NCI-H2171 (cell line): ENCODE results near the gene HOXD9.

ENCODE experiments used
- DNase-seq: peaks from one replicate; lab custom pipeline; 2025; lab: John Stamatoyannopoulos, UW

HOXD9 gene

DNA sequence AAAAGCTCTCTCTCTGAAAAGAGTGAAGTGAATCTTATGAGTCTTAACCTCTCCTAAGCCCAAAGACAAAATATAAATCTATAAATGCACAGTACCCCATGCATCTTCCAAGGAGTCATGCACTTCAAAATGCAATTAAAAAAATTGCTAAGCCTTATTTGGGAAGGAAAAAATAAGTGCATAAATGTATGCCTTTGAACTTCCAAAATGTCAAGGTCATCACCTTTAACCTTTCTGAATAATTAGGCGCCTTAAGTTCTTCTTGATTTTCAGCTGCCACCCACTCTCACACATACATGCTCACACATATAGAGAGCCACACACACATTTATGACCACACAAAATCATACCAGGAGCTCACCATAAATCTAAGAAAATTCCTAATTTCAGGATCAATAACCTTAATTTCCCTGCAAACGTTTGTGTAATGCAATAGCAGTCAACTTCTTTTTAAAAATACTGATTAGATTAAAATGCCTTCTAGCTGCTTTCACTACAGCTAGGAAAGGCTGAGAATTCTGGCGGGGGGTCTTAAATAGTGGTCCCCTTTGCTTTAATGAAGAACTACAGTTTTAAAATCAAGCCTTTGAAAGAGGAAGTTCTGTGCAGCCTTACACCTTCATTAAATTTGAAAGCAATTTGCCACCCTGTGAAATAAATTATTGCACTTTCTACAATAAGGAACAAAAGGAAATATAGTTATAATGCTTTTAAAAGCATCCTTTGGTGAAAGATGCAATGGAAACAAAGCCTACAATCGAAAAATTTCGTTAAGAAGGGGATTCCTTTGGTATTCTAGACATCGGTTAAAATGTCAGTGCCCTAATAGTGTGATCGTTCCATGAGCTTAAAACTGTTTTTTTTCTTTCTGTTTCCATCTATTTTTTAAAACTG is 11.9 kb upstream of the HOXD9 start:
- no peak for DNase-seq

DNA sequence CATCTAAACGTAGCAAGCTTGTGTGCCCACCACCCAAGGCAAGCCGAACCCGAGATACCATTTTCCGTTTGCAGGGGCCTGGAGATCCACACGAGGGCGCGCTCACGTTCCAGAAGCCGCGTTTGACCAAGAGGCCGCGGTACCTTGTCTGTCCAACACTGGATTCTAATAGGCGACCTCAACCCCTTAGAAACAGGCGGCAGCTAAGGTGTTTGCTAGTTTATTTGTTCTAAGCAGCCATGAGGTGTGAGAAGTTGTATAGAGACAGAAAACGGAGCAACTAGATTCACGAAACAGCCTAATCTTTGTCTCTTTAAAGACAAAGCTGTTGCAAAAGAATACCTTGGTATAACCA is 11.2 kb upstream of the HOXD9 start:
- peak; percentile 39 for DNase-seq

DNA sequence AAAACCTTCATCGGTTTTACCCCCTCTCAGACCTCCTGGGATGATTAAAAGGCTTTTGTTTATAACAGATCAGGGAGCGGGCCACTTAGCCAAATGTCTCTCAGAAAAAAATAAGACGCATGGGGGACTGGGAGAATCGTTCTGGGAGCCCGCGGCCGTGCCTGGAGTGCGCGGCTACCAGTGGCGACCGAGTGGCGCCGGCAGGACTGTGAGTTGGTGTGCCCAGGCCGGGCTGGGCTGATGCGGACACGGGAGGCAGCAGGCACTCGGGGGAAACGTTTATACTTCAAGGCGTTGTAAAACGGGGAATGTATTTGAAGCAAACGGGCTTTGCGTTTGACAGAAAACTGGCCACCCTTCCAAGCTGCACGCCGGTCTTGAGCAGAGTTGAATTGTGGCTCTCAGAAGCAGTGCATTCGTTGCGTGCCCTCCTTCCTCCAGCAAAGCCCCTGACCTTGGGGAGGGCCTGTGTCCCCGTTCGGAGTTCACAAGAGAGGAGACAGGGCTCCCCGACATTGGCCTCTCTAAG is 10.6 kb upstream of the HOXD9 start:
- no peak for DNase-seq

DNA sequence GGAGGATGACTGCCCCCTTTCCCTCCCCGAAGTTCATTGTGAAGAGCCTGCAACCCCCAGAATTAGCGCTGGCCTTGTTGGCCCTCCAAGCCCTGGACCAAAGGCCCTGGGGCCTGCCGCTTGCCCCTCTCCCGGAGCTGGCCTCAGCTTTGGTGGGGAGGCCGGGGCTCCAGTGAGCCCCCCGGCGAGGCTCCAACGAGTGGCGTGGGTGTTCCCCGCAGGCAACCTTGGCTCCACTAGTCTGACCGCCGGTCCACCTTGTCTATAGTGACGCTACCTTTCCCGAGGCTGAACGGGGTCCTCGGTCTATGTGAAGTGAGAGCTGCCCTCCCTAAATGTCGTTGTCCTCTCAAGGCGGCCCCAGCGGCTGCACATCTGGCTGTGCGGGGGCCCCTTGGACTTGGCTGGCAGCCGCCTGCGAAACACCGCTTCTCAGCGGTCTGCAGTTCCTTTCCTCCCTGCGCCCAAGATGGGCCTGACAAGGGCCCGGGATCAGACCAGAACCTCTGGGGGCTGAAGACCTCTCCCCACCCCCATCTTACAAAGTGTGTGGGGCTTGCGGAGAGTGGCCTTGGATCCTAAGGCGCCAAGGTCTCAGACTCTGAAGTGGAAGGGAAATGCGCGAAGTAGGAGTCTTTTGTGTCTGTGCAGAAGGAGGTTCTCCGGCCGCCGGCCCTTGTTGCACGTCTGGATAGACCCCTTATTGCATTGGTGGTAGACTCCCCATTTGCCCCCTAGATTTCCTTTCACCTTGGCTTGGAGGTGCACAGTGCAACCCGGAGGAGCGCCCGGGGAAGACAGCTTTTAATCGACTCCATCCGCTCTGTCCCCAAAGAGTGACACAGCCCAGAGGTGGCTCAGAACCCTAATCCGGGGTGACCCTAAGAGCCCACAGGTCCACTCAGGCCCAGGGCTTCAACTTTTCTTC is 9.9 kb upstream of the HOXD9 start:
- DNase-seq: no peak

DNA sequence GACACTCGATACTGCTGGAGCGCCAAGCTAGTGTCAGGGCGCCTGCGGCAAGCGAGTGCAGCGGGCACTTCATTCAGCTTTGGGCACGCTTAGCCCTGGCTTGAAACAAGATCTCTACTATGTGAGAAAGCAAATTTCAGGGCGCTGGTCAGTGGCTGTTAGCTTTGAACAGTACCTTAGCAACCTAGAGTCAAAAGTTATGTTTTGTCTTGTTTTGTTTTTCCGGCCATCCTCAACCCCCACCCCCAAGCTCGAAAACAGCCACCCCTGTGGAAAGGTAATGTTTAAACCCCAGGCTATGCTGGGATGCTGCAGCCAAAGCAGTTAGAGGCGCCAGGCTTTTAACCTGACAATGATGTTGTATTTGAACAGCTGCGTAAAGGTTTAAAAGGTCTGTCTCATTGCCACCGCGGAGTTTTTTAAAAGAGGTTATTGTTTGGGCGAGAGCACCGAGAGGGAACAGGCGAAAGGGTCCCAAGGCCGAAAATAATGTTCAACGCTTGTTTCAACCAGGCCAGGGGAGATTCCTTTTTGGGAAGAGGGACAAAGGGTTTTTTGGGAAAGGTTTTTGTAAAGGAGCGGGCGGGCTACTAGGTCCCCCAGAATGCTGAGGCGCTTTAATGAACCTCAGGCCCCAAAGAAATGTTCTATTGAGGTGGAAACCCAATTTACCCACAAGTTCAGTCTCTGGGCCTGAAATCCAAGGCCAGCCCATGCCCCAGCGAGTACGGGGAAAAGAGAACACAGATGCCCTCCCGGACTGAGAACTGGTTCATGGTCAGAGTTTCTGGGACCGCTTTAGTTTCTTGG is 8.2 kb upstream of the HOXD9 start:
- DNase-seq: no peak

DNA sequence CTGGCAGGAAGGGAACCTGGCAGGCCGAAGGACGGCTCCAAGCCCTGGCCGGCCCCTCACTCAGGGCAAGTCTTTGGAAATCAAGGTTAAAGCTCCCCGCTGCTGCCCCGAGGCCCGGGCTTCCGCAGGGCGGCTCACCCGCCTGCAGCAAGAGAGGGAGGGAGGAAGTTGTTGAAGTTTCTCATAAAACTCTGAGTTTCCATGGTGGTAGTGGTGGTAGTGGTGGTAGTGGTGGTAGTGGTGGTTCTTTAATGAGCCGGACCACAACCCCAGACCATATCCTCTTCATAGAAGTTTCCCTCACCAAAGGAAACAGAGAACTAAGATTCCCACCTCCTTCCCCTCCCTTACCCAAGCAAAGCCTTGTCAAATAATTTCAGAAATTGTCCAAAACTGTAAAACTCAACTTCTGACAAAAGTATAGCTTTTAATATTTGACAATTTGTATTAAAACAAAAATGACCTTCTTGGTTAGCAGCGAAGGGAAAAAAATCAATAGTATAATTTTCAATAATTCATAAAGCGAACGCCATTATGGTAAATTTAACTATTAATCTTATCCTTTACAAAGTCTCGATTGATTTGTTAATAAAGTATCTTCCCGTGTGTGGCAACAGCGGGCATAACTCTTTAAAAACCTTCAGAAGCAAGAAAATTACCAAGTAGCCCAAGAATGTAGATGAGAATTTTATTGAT is 7.4 kb upstream of the HOXD9 start:
- no peak for DNase-seq

DNA sequence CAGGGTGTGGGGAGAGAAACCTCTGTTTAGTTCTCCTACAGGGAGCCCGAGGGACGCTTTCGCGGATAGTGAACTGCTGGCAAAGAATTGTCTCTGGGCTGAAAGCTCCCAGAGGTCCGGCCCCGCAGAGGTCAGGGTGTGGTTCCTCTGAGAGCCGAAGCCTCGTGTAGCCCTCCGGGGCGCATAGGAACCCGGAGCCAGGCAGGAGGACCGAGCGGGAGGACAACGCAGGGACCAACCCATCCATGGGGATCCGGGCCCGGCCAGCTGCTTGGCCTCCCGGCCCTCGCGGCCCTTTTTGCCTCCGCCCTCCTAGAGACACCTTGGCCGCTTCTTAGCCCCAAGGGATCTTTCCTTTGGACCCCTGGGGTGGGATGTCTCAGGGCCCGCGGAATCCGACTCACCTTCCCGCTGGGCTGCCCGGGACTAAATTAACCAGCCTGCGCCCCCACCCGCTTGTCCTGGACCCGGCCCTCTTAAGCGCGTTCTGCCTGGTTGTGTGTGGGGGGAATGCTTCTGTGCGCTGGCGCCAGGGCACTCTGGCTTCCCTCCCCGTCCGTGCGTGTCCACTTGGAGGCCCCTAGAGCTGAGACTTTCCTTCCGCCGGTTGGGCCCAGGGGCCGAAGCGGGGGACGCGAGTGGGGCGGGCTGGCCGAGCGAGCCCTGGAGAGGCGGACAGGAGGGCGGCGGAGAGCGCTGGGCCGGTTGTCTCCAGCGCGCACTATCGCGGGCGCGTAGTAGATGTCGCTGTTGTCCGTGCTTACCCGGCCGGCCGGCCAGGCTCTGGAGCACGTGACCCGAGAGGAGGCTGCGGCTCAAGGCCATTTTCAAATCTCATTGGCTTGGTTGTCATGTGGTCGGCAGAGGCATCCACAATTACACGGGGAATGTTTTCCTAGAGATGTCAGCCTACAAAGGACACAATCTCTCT is 6.4 kb upstream of the HOXD9 start, which contains the start of gene HOXD10:
TSS of gene HOXD10 (plus strand) at position 896 of the 931 bp plus-strand sequence. CDS start 56 bp downstream, outside the sequence.
- no peak for DNase-seq

DNA sequence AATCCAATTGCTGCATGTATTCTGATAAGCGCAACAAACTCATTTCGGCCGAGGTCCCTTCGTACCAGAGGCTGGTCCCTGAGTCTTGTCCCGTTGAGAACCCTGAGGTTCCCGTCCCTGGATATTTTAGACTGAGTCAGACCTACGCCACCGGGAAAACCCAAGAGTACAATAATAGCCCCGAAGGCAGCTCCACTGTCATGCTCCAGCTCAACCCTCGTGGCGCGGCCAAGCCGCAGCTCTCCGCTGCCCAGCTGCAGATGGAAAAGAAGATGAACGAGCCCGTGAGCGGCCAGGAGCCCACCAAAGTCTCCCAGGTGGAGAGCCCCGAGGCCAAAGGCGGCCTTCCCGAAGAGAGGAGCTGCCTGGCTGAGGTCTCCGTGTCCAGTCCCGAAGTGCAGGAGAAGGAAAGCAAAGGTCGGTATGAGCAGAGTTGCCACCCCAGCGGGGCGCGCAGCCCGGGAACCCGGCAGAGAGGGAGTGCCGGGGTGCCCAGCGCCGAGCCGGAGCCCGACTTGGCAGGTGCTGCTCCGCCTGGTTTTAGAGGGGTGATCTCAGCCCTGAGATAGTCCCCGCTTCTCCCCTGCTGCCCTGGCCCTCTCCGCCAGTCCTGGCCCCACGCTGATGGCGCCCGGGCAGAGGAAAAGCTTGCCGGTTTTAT is 5.2 kb upstream of the HOXD9 start:
- no peak for DNase-seq

DNA sequence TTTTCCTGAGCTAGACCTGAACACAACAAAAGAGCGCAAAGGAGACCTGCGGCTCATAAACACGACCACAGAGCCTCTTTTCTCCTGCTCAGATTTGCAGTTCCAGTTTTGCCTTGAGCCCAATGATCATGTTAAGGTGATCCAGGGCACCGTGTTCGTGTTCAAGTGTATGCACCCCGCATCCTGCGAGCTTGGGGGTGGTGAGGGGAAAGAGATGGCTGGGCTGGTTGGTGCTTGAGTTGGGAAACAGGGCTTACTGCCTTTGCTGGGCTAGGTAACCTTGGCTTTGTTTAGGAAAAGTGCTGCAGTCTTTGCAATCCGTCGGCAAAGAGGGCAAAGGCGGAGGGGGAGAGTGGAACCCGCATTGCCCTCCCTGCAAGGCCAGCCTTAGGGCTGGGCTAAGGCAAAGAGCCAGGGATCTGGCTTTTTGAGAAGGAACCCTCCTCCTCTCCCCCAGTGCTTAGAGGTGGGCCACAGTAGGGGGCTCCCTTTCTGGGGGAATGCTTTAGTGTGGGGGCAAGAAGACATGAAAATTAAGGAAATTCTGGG is 4.6 kb upstream of the HOXD9 start:
- no peak for DNase-seq

DNA sequence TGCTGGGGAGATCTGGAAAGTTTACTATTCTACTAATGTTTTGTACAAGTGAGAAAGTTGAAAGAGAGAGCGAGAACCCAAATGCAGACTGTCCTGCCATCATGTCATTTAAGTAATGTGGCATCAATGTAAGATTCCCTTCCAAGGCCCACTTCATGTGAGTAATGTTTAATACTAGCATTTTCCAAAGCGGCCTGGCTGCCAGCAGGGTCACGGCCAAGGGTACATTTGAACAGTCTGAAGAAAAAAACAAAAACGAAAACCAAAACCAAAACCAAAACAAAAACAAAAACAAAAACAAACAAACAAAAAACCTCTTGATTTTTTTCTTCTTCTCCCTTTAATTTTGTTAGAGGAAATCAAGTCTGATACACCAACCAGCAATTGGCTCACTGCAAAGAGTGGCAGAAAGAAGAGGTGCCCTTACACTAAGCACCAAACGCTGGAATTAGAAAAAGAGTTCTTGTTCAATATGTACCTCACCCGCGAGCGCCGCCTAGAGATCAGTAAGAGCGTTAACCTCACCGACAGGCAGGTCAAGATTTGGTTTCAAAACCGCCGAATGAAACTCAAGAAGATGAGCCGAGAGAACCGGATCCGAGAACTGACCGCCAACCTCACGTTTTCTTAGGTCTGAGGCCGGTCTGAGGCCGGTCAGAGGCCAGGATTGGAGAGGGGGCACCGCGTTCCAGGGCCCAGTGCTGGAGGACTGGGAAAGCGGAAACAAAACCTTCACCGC is 3.7 kb upstream of the HOXD9 start:
- DNase-seq: no peak

DNA sequence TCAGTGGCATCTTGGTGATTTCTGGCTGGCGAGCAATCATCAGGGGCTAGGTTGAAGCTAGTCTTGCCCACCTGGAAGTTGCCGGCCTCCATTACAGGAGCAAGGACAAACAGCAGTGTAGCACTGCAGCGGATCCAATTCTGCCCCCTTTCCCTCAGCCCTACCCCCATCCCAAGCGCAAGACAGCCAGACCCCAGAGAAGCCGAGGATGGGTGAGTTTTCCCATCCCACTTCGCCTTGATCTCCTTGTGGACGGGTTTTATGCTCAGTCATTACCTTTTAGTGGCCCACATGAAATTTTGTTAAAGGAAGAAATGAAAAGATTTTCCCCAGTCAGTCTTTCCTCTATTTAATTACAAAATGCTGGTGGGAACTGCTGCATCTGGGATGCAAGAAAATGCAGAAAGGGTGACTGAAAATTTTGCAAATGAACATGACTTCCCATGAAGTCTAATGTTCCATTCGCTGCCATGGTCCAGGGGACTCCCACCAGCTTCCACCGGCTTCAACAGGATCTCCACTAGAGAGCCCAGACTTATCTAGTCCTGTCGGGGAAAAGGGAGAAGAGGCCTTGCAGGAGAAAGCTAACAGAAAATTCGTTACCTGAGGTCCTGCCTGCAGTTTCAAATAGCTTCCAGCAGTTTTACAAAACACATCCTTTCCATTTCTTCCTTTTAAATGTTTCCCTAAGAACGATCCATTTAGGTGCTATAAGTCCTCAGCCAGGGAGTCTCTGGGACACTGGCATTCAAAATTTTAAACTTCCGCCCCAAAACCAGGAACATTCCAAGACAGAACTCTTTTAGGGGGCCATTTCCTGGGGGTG is 1.9 kb upstream of the HOXD9 start:
- no peak for DNase-seq

DNA sequence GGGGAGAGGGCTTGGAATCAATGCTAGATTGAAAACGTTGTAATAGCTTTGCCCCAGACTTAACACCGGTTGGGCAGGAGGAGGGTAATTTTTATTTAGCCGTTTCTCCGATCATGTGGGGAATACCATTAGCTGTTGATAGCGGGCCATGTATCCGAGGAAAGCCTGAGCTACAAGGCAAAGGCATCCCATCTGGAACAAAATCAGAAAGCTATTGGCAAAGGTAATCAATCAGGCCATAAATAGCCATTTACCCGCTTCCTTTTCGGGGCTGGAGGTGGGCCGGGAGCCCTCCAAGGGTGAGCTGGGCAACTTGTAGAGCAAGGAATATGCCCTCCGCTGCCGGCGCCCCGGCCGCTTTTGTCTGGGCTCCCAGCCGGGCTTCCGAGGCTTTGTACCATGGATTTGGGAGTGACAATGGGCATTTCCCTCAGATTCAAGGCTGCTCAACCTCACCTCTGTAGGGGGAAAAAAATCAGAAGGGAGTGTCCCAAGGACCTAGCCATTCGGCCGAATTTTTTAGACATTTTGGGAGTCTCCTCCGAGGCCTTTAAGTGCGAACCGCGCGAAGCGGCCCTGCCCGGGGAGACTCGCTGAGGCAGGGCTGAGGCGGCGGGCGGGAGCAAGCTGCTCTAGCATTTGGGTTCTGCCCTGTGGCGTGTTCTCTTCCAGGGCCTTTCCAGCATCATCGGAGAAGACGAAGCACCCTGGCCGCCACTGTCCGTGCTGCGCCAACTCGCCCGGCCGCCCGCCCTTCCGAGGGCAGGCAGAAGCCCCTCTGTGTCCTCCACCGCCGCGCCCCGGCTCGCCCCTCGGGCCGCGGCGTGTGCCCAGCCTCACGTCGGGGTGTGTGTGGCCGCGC is 1.1 kb upstream of the HOXD9 start:
- no peak for DNase-seq

DNA sequence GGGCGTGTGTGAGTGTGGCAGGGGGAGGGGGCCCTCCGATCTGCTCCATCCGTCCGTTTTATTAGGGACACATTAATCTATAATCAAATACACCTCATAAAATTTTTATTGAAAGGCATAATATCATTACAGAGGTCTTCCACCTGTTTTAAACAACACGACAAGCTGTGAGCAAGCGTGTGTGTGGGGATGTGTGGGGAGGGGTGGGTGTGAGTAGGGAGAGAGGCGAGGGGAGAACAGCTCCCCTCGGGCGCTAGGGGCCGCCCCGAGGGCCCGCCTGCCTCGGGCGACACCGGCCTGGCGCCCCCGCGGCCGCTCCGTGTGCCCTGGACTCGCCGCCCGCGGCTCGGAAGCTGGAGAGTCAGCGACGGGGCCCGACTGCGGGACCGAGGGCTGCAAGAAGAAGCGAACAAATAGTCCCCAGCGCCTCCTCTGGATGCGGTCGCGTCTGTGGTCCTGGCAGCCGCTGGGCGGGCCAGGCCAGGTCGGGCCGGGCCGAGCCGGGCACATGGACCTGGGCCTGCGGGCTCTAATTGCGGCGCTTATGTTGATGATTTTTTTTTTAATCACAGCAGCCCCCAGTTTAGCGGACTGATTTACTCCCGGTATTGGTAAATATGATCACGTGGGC is 352 bp upstream of the HOXD9 start:
- DNase-seq: no peak

DNA sequence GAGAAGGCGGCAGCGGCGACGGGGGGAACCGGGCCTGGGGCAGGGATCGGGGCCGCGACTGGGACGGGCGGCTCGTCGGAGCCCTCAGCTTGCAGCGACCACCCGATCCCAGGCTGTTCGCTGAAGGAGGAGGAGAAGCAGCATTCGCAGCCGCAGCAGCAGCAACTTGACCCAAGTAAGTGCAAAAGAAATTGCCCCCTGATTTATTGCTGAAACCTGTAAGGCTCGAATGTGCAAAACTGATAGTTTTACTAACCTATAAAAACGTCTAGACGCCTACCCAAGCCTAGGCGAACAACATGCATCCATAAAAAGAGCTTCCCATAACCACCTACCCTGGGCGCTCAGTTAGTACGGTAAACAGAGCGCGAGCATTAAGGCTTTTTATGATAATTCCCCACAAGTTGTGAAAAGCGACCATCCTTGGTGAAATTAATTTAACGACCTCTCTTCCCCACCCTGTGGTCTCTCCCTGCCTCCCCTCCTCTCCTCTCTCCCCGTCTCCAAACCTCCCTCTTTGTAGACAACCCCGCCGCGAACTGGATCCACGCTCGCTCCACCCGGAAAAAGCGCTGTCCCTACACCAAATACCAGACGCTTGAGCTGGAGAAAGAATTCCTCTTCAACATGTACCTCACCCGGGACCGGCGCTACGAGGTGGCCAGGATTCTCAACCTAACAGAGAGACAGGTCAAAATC is 1.0 kb downstream of the HOXD9 start:
- DNase-seq: no peak

DNA sequence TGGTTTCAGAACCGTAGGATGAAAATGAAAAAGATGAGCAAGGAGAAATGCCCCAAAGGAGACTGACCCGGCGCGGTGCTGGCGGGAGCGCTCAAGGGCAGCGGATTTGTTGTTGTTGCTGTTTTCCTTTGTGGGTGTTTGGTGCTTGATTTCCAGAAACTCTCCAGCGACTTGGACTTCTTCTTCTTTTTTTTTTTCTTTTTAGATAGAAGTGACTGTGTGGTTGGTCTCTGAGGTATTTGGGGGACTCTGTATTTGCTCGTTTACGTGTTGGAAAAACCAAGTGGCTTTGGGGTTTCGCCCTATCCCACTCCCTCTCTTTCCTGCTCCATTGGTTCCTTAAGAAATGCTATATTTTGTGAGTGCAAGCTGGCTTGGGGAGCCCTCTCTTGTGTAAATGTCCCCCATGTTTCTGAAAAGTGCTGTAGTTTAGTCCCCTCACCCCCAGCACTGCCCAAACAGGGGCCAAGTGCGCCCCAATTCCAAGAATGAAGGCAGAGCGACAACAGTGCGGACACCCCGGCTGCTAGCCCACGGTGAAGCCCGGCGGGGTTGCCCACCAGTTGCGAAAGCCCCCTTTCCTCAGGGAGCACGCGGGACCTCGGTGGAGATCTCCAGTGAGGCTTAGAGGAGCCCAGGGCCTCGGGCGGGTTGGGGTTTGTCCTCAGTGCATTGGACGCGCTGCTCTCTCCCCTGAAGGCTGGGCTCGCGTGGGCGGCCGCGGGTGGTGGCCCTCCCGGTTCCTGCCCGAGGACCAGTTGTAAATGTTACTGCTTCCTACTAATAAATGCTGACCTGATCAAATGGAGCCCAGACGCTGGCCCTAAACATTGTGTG is 1.8 kb downstream of the HOXD9 start:
- no peak for DNase-seq
